ENCODE measurements around the gene ABR.

The ABR gene

GRCh38 chr17:968812-969730 is 210.7 kb downstream of the ABR start:
- no peaks in the 10 kb centered on the region for H3K36me3 Mint-ChIP-seq (ENCODE audit: low read depth)
- no peak overlapping the region for H3K4me3 Mint-ChIP-seq
- intact Hi-C loops (cut with micrococcal nuclease): no loop called here
- H3K27ac Mint-ChIP-seq: no peak overlapping the region
- no peaks in the 10 kb centered on the region for H3K4me1 Mint-ChIP-seq (ENCODE audit: low read depth)
- no peaks in the 10 kb centered on the region for H3K9me3 Mint-ChIP-seq
- peaks cover 68% of the 10 kb centered on the region for H3K27me3 Mint-ChIP-seq

GRCh38 chr17:967122-967521 is 212.7 kb downstream of the ABR start:
- Mint-ChIP-seq H3K4me1 (ENCODE audit: low read depth) (no peaks in the 10 kb centered on the region), H3K27ac (no peak overlapping the region), H3K27me3 (peaks cover 73% of the 10 kb centered on the region), H3K4me3 (no peak overlapping the region), H3K9me3 (no peaks in the 10 kb centered on the region), H3K36me3 (ENCODE audit: low read depth) (no peaks in the 10 kb centered on the region)
- intact Hi-C loops (cut with micrococcal nuclease): no loop called here

DNA sequence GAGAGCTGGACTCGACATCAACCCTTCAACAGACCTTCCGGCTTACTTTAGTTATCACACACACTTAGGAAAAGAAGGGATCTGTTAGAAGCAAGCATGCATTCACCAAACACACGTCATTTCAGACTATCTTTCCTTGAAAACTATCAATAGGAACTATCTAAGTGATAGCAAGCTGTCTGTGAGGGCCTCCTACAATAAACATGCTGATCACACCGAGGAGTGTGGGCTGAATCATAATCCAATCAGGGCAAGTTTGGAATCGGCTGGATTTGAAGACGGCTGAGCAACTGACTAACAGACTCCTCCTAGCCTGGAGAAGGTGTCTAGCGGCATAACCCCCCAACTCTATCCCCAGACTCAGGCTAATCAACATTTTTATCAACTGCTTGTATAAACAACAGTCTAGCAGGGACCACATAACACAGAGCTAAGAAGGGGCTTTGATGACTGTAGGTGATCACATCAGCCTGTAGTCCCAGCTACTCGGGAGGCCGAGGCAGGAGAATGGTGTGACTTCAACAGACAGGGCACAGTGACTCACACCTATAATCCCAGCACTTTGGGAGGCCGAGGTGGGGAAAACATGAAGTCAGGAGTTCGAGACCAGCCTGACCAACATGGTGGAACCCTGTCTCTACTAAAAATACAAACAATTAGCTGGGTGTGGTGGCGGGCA is 214.3 kb downstream of the ABR start:
- Mint-ChIP-seq H3K4me3 (no peak overlapping the region), H3K27me3 (peaks cover 65% of the 10 kb centered on the region), H3K36me3 (ENCODE audit: low read depth) (no peaks in the 10 kb centered on the region), H3K27ac (no peak overlapping the region), H3K4me1 (ENCODE audit: low read depth) (no peaks in the 10 kb centered on the region), H3K9me3 (no peaks in the 10 kb centered on the region)
- intact Hi-C loops (cut with micrococcal nuclease): no loop called here

DNA sequence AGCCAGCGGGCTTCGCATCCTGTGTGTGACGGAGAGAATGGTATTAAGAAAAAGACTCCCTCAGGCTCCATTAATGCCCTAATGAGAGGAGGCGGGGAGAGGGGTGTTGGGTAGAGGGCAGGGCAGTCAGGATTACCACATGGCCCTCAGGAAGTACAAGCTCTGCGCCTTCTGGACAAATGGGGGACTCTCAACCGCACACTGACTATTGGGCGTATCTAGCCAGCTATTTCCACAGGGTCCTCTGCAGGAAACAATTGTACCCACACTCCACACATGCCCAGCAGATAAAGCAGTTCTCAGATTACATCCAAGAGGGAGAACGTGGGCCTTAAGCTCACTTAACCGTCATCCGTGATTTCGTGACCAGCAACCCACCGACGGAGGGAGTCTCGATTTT is 214.9 kb downstream of the ABR start:
- Mint-ChIP-seq H3K4me3 (no peak overlapping the region), H3K4me1 (ENCODE audit: low read depth) (no peaks in the 10 kb centered on the region), H3K27ac (no peak overlapping the region), H3K36me3 (ENCODE audit: low read depth) (no peaks in the 10 kb centered on the region), H3K9me3 (no peaks in the 10 kb centered on the region), H3K27me3 (peaks cover 62% of the 10 kb centered on the region)
- intact Hi-C loops (cut with micrococcal nuclease): no loop called here

- Mint-ChIP-seq H3K27me3 (peaks cover 48% of the 10 kb centered on the region), H3K4me3 (no peak overlapping the region), H3K9me3 (no peaks in the 10 kb centered on the region), H3K4me1 (ENCODE audit: low read depth) (no peaks in the 10 kb centered on the region), H3K27ac (no peak overlapping the region), H3K36me3 (ENCODE audit: low read depth) (no peaks in the 10 kb centered on the region)
- intact Hi-C loops (cut with micrococcal nuclease): no loop called here
Measured at GRCh38 chr17:962670-963069, 217.1 kb downstream of the ABR start.

DNA sequence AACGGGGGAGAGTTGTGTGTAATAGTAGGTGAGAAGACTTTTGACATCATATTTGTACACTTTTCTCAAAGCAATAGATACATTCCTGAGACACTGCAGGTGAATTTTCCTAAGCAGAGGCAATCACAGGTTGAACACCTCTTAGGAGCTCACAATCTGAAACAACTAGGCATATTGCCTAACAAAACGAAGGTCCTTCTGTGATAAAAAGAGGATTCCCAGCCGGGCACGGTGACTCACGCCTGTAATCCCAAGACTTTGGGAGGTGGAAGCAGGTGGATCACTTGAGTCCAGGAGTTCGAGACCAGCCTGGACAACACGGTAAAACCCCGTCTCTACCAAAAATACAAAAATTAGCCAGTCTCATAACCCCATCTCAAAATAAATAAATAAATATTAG is 217.6 kb downstream of the ABR start:
- H3K4me3 Mint-ChIP-seq: no peak overlapping the region
- no peaks in the 10 kb centered on the region for H3K4me1 Mint-ChIP-seq (ENCODE audit: low read depth)
- no peaks in the 10 kb centered on the region for H3K9me3 Mint-ChIP-seq
- peaks cover 45% of the 10 kb centered on the region for H3K27me3 Mint-ChIP-seq
- no peak overlapping the region for H3K27ac Mint-ChIP-seq
- intact Hi-C loops (cut with micrococcal nuclease): no loop called here
- H3K36me3 Mint-ChIP-seq (ENCODE audit: low read depth): no peaks in the 10 kb centered on the region

GRCh38 chr17:958712-959451 is 220.9 kb downstream of the ABR start:
- Mint-ChIP-seq H3K9me3 (no peaks in the 10 kb centered on the region), H3K27ac (no peak overlapping the region), H3K27me3 (peaks cover 24% of the 10 kb centered on the region), H3K4me3 (no peak overlapping the region), H3K4me1 (ENCODE audit: low read depth) (no peaks in the 10 kb centered on the region), H3K36me3 (ENCODE audit: low read depth) (no peaks in the 10 kb centered on the region)
- intact Hi-C loops (cut with micrococcal nuclease): no loop called here

- Mint-ChIP-seq H3K36me3 (ENCODE audit: low read depth) (no peaks in the 10 kb centered on the region), H3K4me1 (ENCODE audit: low read depth) (no peaks in the 10 kb centered on the region), H3K4me3 (no peak overlapping the region), H3K27ac (no peak overlapping the region), H3K9me3 (no peaks in the 10 kb centered on the region), H3K27me3 (peaks cover 18% of the 10 kb centered on the region)
- intact Hi-C loops (cut with micrococcal nuclease): no loop called here
Measured at GRCh38 chr17:957856-958421, 221.8 kb downstream of the ABR start.

- no peaks in the 10 kb centered on the region for H3K36me3 Mint-ChIP-seq (ENCODE audit: low read depth)
- no peak overlapping the region for H3K4me3 Mint-ChIP-seq
- H3K9me3 Mint-ChIP-seq: no peaks in the 10 kb centered on the region
- intact Hi-C loops (cut with micrococcal nuclease): no loop called here
- H3K27ac Mint-ChIP-seq: no peak overlapping the region
- peaks cover 17% of the 10 kb centered on the region for H3K27me3 Mint-ChIP-seq
- no peaks in the 10 kb centered on the region for H3K4me1 Mint-ChIP-seq (ENCODE audit: low read depth)
Measured at GRCh38 chr17:956905-957304, 222.9 kb downstream of the ABR start.

DNA sequence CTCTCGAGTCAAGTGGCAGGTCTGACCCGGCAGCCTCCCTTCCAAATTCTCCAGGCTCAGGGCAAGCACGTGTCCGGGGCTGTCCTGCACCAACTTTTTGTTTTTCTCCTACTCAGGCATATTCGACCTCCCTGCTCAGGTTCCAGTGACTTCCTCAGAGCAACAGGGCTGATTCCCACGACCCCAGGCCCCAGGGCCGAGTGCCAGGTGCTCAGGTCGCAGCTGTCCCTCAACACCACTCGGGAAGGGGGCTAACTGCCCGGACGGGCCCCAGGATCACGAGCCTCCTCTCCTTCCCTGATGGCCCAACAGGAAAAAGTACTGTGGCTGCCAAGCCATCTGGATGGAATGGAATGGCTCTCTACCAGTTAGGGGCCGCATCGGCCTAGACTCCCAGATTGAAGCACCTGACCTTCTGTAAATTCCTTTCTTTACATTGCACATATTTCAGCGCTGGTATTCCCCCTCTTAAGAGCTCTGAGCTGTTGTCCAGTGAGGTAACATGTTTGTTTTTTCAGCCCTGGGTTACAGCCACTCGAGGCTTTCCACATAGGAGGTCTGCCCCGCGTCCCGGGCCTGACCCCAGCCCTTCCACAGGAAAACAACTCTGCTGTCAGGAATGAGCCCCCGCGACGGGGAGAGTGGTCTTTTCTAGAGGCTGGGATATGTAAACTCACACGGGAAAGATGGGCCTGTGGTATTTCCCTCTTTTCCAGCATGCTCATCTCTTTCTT is 225.2 kb downstream of the ABR start:
- H3K4me3 Mint-ChIP-seq: no peak overlapping the region
- no peak overlapping the region for H3K27ac Mint-ChIP-seq
- H3K36me3 Mint-ChIP-seq (ENCODE audit: low read depth): no peaks in the 10 kb centered on the region
- no peaks in the 10 kb centered on the region for H3K9me3 Mint-ChIP-seq
- intact Hi-C loops (cut with micrococcal nuclease): no loop called here
- H3K4me1 Mint-ChIP-seq (ENCODE audit: low read depth): no peaks in the 10 kb centered on the region
- peaks cover 30% of the 10 kb centered on the region for H3K27me3 Mint-ChIP-seq

GRCh38 chr17:953767-954166 is 226.0 kb downstream of the ABR start:
- H3K4me1 Mint-ChIP-seq (ENCODE audit: low read depth): no peaks in the 10 kb centered on the region
- intact Hi-C loops (cut with micrococcal nuclease): no loop called here
- no peaks in the 10 kb centered on the region for H3K36me3 Mint-ChIP-seq (ENCODE audit: low read depth)
- peaks cover 29% of the 10 kb centered on the region for H3K27me3 Mint-ChIP-seq
- no peaks in the 10 kb centered on the region for H3K9me3 Mint-ChIP-seq
- H3K4me3 Mint-ChIP-seq: no peak overlapping the region
- H3K27ac Mint-ChIP-seq: no peak overlapping the region

Data from dendritic cell treated with granulocyte-macrophage colony-stimulating factor and Interleukin-4, amounts not matched to agents 40 ng/mL and 50 ng/mL, for 4 days (primary cell).